Activated B cell treated with CpG ODN at 0.5 μM for 24 hours (primary cell): ENCODE measurements around the gene NXF3. TPM values are rescaled to one million over a fixed set of nuclear protein-coding genes. Genes with fewer than 3 reads are reported as not detected.
"Not testable (repeated sequence)": the region's sequence is repeated elsewhere in the genome, so short reads cannot be mapped to it uniquely, and the experiment has no call there.

ENCODE experiments used
- ATAC-seq: fragments of 200-7000 bp; cut with Tn5 transposase; one replicate; pipeline ENCODE4 v1.10.0; 2021; ENCODE audit warnings: low read depth, mild to moderate bottlenecking, moderate library complexity
- CTCF ChIA-PET: fragments of 350-600 bp; sonication (Branson Sonifier 250); formaldehyde crosslinking; loops from one replicate; lab custom pipeline; 2021; ENCODE audit warnings: antibody characterized with exemption; lab: Charles Lee
- POLR2A ChIA-PET: fragments of 350-600 bp; sonication (Branson Sonifier 250); formaldehyde crosslinking; loops from one replicate; lab custom pipeline; 2021; ENCODE audit warnings: antibody characterized with exemption; lab: Charles Lee
- DNase-seq: peaks from one replicate; pipeline ENCODE4 v3.0.0; 2022
- H3K27ac Mint-ChIP-seq: one replicate; pipeline ENCODE4 v1.8.0; 2020; ENCODE audit warnings: mixed read lengths
- H3K27me3 Mint-ChIP-seq: one replicate; pipeline ENCODE4 v1.8.0; 2021; ENCODE audit warnings: mixed read lengths
- H3K36me3 Mint-ChIP-seq: one replicate; pipeline ENCODE4 v1.8.0; 2021; ENCODE audit warnings: low read depth, mixed read lengths
- H3K4me1 Mint-ChIP-seq: one replicate; pipeline ENCODE4 v1.8.0; 2021; ENCODE audit warnings: mixed read lengths
- H3K4me3 Mint-ChIP-seq: one replicate; pipeline ENCODE4 v1.8.0; 2020; ENCODE audit warnings: mild to moderate bottlenecking, mixed read lengths
- H3K9me3 Mint-ChIP-seq: one replicate; pipeline ENCODE4 v1.8.0; 2020; ENCODE audit warnings: mixed read lengths
- CTCF ChIP-seq: fragments of 200-600 bp; IDR thresholded peaks from one replicate; pipeline ENCODE4 v1.8.0; 2022; ENCODE audit warnings: antibody characterized with exemption, mild to moderate bottlenecking
- intact Hi-C: fragments of 100-400 bp; cut with micrococcal nuclease; formaldehyde crosslinking; loops from one replicate; pipeline ENCODE4 v1.15.1; 2024
- total RNA-seq: library from RNA; stranded (reverse); gene quantifications from 2 replicates; pipeline ENCODE4 v1.2.3, GENCODE V29; 2022

Gene NXF3
- total RNA-seq, 1 donor from 2014 or later: not detected

GRCh38 chrX:103051260-103051789 lies 41.6 kb downstream of the NXF3 start:
- ATAC-seq: no peak
- POLR2A ChIA-PET: no interaction called here
- no peak overlapping the region for H3K27ac Mint-ChIP-seq

GRCh38 chrX:103033371-103033770 lies 59.6 kb downstream of the NXF3 start:
- H3K4me1 Mint-ChIP-seq, CTCF ChIA-PET, POLR2A ChIA-PET, H3K9me3 Mint-ChIP-seq, H3K27me3 Mint-ChIP-seq, DNase-seq, ATAC-seq, H3K27ac Mint-ChIP-seq, H3K4me3 Mint-ChIP-seq, intact Hi-C loops, H3K36me3 Mint-ChIP-seq: not testable (repeated sequence)

More at GRCh38 chrX:103051260-103051789, 41.6 kb downstream of the NXF3 start:
- DNase-seq: no peak
- Mint-ChIP-seq H3K9me3 (no peaks in the 10 kb centered on the region), H3K36me3 (no peaks in the 10 kb centered on the region), H3K27me3 (no peaks in the 10 kb centered on the region), H3K4me1 (no peaks in the 10 kb centered on the region), H3K4me3 (no peak overlapping the region)
- intact Hi-C loops: no loop called here
- TF ChIP-seq CTCF: no peak
- CTCF ChIA-PET: no interaction called here

Other genes with a start within 250 kb of the NXF3 start
- 0.73 and 0.81 TPM in 2 replicates for gene RAB40AL, start 155.9 kb downstream of the NXF3 start, total RNA-seq
- 0.84 TPM in 1 of 2 replicates, not detected in the other for gene BEX1, start 29.0 kb downstream of the NXF3 start, total RNA-seq
- 12.1 and 12.9 TPM in 2 replicates for gene BEX4, start 122.0 kb upstream of the NXF3 start, total RNA-seq
- gene TCEAL8, start 162.0 kb upstream of the NXF3 start, total RNA-seq: 14.6 and 16.3 TPM in 2 replicates
- gene TCEAL5, start 183.6 kb upstream of the NXF3 start, total RNA-seq: not detected in 2 replicates
- gene BEX2, start 217.8 kb upstream of the NXF3 start, total RNA-seq: 12.3 and 13.1 TPM in 2 replicates
- not detected in 2 replicates for gene TCEAL7, start 237.1 kb upstream of the NXF3 start, total RNA-seq